ENCODE data around the gene CHST6.

Gene CHST6

DNA sequence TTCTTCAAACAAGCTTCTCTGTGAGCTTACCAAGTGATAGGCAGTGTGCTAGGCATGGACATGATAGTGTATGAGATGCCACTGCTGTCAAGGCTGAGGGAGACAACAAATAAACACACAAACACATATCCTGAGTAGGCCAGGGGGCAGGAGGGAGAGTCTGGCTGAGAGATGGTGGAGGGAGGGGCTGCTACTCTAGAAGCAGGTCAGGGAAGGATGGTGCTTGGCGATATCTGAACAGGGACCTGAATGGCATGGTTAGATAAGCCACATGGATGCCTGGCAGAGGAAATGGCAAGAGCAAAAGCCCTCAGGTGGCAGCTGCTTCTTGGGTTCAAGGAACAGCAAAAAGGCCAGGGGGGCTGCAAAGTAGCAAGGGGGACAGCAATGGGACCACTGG, 8.6 kb upstream of the CHST6 start:
- POLR2A ChIA-PET: no interaction called here
- Histone ChIP-seq H3K36me3 (ENCODE audit: control insufficient read depth in 2 of 2, insufficient read depth in 1 of 2, low read length in 2 of 2) (no peaks in the 10 kb centered on the region), H3K4me3 (ENCODE audit: low read depth, low read length) (no peak overlapping the region), H3K27ac (ENCODE audit: extremely low read depth, low read depth, low read length) (no peak overlapping the region), H3K4me1 (ENCODE audit: control insufficient read depth, insufficient read depth, low read length) (no peaks in the 10 kb centered on the region), H3K9me3 (ENCODE audit: control insufficient read depth, insufficient read depth, low read depth, low read length) (no peaks in the 10 kb centered on the region)
- TF ChIP-seq, protein P1, sequence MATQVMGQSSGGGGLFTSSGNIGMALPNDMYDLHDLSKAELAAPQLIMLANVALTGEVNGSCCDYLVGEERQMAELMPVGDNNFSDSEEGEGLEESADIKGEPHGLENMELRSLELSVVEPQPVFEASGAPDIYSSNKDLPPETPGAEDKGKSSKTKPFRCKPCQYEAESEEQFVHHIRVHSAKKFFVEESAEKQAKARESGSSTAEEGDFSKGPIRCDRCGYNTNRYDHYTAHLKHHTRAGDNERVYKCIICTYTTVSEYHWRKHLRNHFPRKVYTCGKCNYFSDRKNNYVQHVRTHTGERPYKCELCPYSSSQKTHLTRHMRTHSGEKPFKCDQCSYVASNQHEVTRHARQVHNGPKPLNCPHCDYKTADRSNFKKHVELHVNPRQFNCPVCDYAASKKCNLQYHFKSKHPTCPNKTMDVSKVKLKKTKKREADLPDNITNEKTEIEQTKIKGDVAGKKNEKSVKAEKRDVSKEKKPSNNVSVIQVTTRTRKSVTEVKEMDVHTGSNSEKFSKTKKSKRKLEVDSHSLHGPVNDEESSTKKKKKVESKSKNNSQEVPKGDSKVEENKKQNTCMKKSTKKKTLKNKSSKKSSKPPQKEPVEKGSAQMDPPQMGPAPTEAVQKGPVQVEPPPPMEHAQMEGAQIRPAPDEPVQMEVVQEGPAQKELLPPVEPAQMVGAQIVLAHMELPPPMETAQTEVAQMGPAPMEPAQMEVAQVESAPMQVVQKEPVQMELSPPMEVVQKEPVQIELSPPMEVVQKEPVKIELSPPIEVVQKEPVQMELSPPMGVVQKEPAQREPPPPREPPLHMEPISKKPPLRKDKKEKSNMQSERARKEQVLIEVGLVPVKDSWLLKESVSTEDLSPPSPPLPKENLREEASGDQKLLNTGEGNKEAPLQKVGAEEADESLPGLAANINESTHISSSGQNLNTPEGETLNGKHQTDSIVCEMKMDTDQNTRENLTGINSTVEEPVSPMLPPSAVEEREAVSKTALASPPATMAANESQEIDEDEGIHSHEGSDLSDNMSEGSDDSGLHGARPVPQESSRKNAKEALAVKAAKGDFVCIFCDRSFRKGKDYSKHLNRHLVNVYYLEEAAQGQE (tag by site-specific recombination; IDR thresholded peaks at IDR 0.05): no peak
- TF ChIP-seq ZNF114 (tag by site-specific recombination; IDR thresholded peaks at IDR 0.05) (no peak), ZNF426 (tag by site-specific recombination; IDR thresholded peaks at IDR 0.05) (no peak), GFI1B (tag by site-specific recombination; IDR thresholded peaks at IDR 0.05) (no peak), ZNF837 (tag by site-specific recombination; IDR thresholded peaks at IDR 0.05) (no peak), ZNF248 (tag by site-specific recombination; IDR thresholded peaks at IDR 0.05) (no peak), ZSCAN23 (tag by site-specific recombination; IDR thresholded peaks at IDR 0.05) (no peak), RBAK (tag by site-specific recombination; IDR thresholded peaks at IDR 0.05) (no peak)
- TF ChIP-seq, protein P2, sequence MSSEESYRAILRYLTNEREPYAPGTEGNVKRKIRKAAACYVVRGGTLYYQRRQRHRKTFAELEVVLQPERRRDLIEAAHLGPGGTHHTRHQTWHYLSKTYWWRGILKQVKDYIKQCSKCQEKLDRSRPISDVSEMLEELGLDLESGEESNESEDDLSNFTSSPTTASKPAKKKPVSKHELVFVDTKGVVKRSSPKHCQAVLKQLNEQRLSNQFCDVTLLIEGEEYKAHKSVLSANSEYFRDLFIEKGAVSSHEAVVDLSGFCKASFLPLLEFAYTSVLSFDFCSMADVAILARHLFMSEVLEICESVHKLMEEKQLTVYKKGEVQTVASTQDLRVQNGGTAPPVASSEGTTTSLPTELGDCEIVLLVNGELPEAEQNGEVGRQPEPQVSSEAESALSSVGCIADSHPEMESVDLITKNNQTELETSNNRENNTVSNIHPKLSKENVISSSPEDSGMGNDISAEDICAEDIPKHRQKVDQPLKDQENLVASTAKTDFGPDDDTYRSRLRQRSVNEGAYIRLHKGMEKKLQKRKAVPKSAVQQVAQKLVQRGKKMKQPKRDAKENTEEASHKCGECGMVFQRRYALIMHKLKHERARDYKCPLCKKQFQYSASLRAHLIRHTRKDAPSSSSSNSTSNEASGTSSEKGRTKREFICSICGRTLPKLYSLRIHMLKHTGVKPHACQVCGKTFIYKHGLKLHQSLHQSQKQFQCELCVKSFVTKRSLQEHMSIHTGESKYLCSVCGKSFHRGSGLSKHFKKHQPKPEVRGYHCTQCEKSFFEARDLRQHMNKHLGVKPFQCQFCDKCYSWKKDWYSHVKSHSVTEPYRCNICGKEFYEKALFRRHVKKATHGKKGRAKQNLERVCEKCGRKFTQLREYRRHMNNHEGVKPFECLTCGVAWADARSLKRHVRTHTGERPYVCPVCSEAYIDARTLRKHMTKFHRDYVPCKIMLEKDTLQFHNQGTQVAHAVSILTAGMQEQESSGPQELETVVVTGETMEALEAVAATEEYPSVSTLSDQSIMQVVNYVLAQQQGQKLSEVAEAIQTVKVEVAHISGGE (tag by site-specific recombination; conservative IDR thresholded peaks at IDR 0.05; ENCODE audit: low read depth): no peak
- TF ChIP-seq, protein P3, sequence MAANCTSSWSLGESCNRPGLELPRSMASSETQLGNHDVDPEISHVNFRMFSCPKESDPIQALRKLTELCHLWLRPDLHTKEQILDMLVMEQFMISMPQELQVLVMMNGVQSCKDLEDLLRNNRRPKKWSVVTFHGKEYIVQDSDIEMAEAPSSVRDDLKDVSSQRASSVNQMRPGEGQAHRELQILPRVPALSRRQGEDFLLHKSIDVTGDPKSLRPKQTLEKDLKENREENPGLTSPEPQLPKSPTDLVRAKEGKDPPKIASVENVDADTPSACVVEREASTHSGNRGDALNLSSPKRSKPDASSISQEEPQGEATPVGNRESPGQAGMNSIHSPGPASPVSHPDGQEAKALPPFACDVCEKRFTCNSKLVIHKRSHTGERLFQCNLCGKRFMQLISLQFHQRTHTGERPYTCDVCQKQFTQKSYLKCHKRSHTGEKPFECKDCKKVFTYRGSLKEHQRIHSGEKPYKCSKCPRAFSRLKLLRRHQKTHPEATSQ (tag by site-specific recombination; IDR thresholded peaks at IDR 0.05): no peak
- CTCF ChIA-PET: interaction anchor here (0.7 to 2.5 kb wide), 4 partner anchors 11 to 31 kb away, joined by 3 to 14 read pairs (median 3); no protein-coding TSS in a partner anchor

DNA sequence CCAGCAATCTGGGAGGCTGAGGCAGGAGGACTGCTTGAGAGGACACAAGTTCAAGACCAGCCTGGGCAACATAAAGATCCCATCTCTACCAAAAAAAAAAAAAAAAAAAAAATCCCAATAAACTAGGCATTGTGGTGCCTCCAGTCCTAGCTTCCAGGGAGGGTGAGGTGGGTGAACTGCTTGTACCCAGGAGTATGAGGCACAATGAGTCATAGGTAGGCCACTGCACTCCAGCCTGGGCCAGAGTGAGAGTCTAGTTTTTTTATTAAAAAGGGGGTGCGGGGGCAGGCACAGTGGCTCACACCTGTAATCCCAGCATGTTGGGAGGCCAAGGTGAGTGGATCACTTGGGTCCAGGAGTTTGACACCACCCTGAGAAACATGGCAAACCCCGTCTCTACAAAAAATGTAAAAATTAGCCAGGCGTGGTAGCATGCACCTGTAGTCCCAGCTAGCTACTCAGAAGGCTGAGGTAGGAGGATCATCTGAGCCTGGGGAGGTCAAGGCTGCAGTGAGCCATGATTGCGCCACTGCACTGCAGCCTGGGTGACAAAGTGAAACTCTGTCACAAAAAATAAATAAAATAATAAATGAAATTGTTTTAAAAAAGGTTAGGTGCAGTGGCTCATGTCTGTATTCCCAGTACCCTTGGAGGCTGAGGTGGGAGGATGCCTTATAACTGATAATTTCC, 7.8 kb upstream of the CHST6 start:
- Histone ChIP-seq H3K4me1 (ENCODE audit: control insufficient read depth, insufficient read depth, low read length) (peaks cover 5% of the 10 kb centered on the region), H3K27ac (ENCODE audit: extremely low read depth, low read depth, low read length) (no peak overlapping the region), H3K9me3 (ENCODE audit: control insufficient read depth, insufficient read depth, low read depth, low read length) (no peaks in the 10 kb centered on the region), H3K36me3 (ENCODE audit: control insufficient read depth in 2 of 2, insufficient read depth in 1 of 2, low read length in 2 of 2) (no peaks in the 10 kb centered on the region), H3K4me3 (ENCODE audit: low read depth, low read length) (no peak overlapping the region)
- POLR2A ChIA-PET: interaction anchor here (0.6 kb wide), 1 partner anchor 308 kb away, joined by 3 read pairs; no protein-coding TSS in a partner anchor
- CTCF ChIA-PET: interaction anchor here (0.7 to 2.5 kb wide), 5 partner anchors 12 to 418 kb away, joined by 3 to 14 read pairs (median 3); no protein-coding TSS in a partner anchor
- TF ChIP-seq ZNF211 (tag by site-specific recombination; IDR thresholded peaks at IDR 0.05; ENCODE audit: low read depth) (no peak), ZNF214 (tag by site-specific recombination; IDR thresholded peaks at IDR 0.05; ENCODE audit: borderline replicate concordance) (no peak), SCRT1 (tag by site-specific recombination; IDR thresholded peaks at IDR 0.05; ENCODE audit: borderline replicate concordance) (no peak), SALL2 (tag by site-specific recombination; IDR thresholded peaks at IDR 0.05; ENCODE audit: borderline replicate concordance) (no peak), ZNF354C (tag by site-specific recombination; IDR thresholded peaks at IDR 0.05; ENCODE audit: borderline replicate concordance, low read depth) (no peak), ZNF239 (tag by site-specific recombination; IDR thresholded peaks at IDR 0.05) (no peak), ZNF416 (tag by site-specific recombination; IDR thresholded peaks at IDR 0.05) (no peak), ZNF16 (tag by site-specific recombination; IDR thresholded peaks at IDR 0.05; ENCODE audit: low read depth) (no peak)
- TF ChIP-seq, protein P4, sequence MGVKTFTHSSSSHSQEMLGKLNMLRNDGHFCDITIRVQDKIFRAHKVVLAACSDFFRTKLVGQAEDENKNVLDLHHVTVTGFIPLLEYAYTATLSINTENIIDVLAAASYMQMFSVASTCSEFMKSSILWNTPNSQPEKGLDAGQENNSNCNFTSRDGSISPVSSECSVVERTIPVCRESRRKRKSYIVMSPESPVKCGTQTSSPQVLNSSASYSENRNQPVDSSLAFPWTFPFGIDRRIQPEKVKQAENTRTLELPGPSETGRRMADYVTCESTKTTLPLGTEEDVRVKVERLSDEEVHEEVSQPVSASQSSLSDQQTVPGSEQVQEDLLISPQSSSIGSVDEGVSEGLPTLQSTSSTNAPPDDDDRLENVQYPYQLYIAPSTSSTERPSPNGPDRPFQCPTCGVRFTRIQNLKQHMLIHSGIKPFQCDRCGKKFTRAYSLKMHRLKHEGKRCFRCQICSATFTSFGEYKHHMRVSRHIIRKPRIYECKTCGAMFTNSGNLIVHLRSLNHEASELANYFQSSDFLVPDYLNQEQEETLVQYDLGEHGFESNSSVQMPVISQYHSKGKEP (tag by site-specific recombination; IDR thresholded peaks at IDR 0.05): no peak
